ENCODE data around the gene USH2A. TPM values are rescaled to one million over a fixed set of nuclear protein-coding genes. Genes with fewer than 3 reads are reported as not detected.

USH2A gene
- total and polyA plus RNA-seq, 3 donors from 2014 or later: 1.6 to 2.5 (median 1.8) TPM

DNA sequence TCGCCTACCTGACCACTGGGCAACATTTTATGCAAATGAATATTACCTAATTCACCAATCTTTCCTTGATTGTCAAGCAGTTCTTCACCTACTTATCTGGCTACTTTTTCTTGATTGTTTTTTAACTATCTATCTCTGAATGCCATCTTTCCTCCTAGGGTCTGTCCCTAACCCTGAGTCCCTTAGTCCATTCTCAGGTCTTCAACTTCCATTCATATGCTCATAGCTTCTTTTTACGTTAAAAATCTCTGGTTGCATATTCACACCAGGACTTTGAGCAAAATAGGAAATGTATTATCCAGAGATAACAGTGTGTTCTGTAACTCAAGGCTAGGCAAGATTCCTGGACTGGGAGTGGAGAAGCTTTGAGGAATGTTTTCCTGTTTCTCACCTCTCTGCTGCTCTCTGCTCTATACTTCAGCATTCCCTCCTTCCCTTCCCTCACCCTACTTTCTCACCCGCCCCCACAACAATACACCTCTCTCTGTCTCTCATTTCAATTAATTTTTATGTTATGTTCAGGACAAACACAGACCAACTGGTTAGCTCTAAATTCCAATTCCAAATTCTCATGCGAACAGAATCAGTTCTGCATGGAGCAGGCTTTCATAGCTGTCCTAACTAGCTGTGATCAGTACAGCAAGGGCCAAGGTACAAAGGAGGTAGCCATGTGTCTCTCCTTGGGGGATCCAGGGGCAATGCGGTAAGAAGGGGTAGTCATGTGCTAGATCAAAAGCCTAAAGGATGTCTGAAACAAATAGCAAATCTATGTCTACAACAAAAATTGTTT is 278.4 kb downstream of the USH2A start:
- WGBS, 2 donors: 70 to 73% methylated on average over 5 of the region's 5 CpGs

DNA sequence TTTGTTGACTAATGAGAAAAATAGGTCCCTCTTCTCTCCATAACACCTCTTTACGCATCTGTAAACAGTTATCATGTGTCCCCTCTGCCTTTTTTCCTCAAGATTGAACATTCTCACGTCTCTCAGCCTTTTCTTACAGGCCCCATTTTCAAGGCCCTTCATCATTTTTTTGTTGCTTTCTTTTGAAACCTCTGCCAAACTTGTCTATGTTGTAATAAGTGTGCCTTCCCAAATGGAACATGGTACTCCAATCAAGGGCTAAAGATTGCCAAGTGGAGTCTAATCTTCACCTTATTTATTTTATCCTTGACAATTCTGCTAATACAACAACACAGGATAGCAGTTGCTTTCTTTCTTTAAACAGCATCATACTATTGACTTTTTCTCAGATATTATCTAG is 280.3 kb downstream of the USH2A start:
- TF ChIP-seq, protein P1, sequence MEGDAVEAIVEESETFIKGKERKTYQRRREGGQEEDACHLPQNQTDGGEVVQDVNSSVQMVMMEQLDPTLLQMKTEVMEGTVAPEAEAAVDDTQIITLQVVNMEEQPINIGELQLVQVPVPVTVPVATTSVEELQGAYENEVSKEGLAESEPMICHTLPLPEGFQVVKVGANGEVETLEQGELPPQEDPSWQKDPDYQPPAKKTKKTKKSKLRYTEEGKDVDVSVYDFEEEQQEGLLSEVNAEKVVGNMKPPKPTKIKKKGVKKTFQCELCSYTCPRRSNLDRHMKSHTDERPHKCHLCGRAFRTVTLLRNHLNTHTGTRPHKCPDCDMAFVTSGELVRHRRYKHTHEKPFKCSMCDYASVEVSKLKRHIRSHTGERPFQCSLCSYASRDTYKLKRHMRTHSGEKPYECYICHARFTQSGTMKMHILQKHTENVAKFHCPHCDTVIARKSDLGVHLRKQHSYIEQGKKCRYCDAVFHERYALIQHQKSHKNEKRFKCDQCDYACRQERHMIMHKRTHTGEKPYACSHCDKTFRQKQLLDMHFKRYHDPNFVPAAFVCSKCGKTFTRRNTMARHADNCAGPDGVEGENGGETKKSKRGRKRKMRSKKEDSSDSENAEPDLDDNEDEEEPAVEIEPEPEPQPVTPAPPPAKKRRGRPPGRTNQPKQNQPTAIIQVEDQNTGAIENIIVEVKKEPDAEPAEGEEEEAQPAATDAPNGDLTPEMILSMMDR (IDR thresholded peaks at IDR 0.05): no peak
- TF ChIP-seq POLR2A (IDR thresholded peaks at IDR 0.05): no peak
- no peak overlapping the region for H3K4me3 ChIP-seq
- DNase-seq: no peak
- 75% methylated on average over 2 of the region's 2 CpGs for WGBS, 2 donors
- H3K36me3 ChIP-seq (ENCODE audit: low read depth, missing control alignments): no peaks in the 10 kb centered on the region
- intact Hi-C loops (cut with DNase I; ENCODE audit: low total_unique reads): no loop called here
- H3K27me3 ChIP-seq: no peaks in the 10 kb centered on the region
- H3K4me1 ChIP-seq: no peaks in the 10 kb centered on the region
- no peak overlapping the region for H3K27ac ChIP-seq
- no peaks in the 10 kb centered on the region for H3K9me3 ChIP-seq

More for the DNA sequence above, 278.4 kb downstream of the USH2A start:
- Histone ChIP-seq H3K9me3 (no peaks in the 10 kb centered on the region), H3K4me3 (no peak overlapping the region), H3K4me1 (no peaks in the 10 kb centered on the region), H3K27me3 (no peaks in the 10 kb centered on the region), H3K36me3 (ENCODE audit: low read depth, missing control alignments) (no peaks in the 10 kb centered on the region), H3K27ac (no peak overlapping the region)
- no peak for DNase-seq
- intact Hi-C loops (cut with DNase I; ENCODE audit: low total_unique reads): no loop called here
- no peak for TF ChIP-seq POLR2A (IDR thresholded peaks at IDR 0.05)
- TF ChIP-seq, protein P1 (IDR thresholded peaks at IDR 0.05): no peak

DNA sequence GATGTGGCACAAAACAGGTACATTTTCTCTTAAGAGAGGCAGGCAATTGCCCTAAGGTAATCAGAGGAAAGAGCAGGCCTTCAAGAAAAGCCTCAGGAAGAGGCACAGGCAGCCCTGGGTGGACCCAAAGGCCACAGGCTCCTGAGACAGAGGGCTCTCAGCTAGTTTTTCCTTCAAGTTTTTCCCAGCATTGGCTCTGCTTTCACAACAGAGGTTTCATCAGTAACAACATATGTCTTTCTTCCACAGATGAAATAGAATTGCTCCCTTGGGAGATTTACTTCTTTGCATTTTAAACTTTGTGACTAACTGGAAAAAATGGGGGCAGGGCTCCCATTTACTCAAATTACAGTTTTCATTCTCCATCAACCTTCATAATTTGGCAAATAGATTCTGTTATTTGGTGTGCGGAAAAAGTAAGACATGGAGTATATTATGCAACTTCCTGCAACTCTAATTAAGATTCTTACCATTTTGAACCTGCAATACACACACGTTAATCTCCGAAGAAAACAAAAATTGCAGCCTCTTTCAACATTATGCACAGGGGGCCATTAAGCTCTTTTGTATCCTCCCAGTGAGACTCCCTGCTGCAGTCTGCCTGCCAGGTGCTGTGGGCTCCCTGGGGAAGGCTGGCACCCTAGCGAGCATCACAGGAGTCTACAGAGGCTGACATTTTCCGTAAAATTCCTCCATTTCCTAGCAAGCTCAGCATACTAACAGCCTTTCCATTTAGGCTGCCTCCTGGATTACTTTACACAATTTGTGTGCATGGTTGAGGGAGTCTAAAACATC is 282.3 kb downstream of the USH2A start:
- no peaks in the 10 kb centered on the region for H3K4me1 ChIP-seq
- H3K27me3 ChIP-seq: no peaks in the 10 kb centered on the region
- intact Hi-C loops (cut with DNase I; ENCODE audit: low total_unique reads): no loop called here
- no peaks in the 10 kb centered on the region for H3K9me3 ChIP-seq
- 73 to 81% methylated on average over 4 of the region's 5 CpGs for WGBS, 2 donors
- no peak overlapping the region for H3K27ac ChIP-seq
- no peak overlapping the region for H3K4me3 ChIP-seq
- H3K36me3 ChIP-seq (ENCODE audit: low read depth, missing control alignments): no peaks in the 10 kb centered on the region
- DNase-seq: no peak
- TF ChIP-seq, protein P1 (IDR thresholded peaks at IDR 0.05): no peak
- no peak for TF ChIP-seq POLR2A (IDR thresholded peaks at IDR 0.05)

DNA sequence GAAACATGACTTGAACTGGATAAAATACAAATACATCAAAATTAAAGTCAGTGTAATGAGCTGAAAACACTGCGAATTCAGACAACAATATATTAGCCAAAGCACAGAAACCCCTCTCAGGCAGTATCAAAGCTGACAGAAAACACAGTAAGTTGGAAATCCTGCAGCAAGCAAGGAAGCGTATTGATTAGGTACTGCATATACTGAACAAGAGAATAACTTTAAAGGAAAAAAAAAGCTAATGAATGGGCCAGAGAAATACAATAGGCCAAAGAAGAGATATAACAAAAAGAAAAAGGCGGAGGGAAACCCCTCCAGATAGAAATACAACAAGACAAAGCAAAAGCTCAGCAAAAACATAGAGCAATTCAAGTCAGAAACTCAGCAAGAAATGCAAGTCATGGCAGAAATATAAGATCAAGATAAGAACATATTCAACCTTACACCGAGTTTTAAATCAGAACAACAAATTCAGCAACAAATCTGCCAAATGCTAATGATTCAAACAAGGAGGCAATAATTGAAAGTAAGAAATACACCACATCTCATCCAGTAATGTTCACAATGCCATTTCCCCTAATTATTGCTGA is 299.0 kb downstream of the USH2A start:
- intact Hi-C loops (cut with DNase I; ENCODE audit: low total_unique reads): no loop called here
- no peak for TF ChIP-seq POLR2A (IDR thresholded peaks at IDR 0.05)
- TF ChIP-seq, protein P1 (IDR thresholded peaks at IDR 0.05): no peak
- Histone ChIP-seq H3K36me3 (ENCODE audit: low read depth, missing control alignments) (no peaks in the 10 kb centered on the region), H3K27me3 (no peaks in the 10 kb centered on the region), H3K4me3 (no peak overlapping the region), H3K27ac (no peak overlapping the region), H3K4me1 (no peaks in the 10 kb centered on the region), H3K9me3 (no peaks in the 10 kb centered on the region)
- DNase-seq: no peak
- 85 to 86% methylated on average over 4 of the region's 4 CpGs for WGBS, 2 donors

Data from testis (tissue), 3 donors.